GM19467 (cell line): ENCODE measurements around the gene LGMN.
"Not testable (repeated sequence)": the region's sequence is repeated elsewhere in the genome, so short reads cannot be mapped to it uniquely, and the experiment has no call there.

ENCODE experiments used
- ATAC-seq: cut with Tn5 transposase; IDR thresholded peaks from one replicate; pipeline ENCODE4 v1.9.1; 2021; ENCODE audit warnings: mild to moderate bottlenecking, moderate library complexity; ENCODE audit not compliant: unreplicated experiment

LGMN gene

DNA sequence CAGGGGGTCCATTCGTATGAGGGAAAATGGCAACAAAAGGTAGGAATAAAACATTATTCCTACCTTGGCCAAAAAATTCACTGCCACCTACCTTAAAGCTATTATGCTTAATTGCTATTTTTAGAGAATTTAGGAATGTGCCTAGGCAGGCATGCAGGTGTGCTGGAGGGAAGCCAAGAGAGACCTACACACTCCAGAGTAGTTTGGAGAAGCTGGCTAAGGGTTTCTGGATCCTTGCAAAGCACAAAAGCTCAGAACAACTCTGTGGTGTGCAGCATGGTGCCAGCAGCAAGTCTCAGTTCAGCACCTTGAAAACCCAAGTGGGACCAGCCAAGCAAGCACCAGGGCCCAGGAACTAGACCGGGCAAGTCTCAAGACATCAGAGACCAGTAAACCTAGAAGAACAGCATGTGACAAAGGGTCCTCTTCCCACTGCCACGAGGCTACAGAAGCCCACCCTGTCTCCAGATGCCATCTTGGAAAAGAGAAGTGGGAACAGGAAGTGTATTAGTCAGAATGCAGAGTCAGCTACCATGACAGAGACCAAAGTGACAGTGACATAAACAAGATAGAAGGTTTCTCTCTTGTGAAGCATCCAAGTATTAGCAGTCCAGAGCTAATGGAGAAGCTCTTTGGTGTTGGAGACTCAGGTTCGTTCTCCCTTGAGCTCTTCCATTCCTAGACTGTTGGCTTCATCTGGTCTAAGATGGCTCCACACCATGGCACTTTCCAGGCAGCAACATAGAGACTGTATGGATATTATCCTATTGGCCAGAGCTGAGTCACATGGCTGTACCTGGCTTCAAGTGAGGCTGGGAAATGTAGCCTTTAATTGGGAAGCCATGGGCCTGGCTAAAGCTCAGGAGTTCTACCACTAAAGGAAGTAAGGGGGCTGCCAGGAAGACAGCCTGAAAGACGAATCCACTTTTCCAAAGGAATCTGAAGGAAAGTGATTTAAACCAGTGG lies 15.5 kb upstream of the LGMN start:
- ATAC-seq = not testable (repeated sequence)

DNA sequence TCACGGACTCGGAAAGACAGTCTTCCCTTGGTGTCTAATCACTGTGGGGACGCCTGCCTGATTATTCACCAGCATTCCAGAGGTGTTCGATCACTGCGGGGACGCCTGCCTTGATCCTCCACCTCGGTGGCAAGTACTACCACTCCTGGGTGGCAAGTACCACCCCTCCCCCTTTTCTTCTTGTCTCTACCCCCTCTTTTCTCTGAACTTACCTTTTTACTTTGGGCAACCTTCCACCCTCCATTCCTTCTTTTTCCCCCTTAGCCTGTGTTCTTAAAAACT lies 12.0 kb upstream of the LGMN start:
- no peak for ATAC-seq

DNA sequence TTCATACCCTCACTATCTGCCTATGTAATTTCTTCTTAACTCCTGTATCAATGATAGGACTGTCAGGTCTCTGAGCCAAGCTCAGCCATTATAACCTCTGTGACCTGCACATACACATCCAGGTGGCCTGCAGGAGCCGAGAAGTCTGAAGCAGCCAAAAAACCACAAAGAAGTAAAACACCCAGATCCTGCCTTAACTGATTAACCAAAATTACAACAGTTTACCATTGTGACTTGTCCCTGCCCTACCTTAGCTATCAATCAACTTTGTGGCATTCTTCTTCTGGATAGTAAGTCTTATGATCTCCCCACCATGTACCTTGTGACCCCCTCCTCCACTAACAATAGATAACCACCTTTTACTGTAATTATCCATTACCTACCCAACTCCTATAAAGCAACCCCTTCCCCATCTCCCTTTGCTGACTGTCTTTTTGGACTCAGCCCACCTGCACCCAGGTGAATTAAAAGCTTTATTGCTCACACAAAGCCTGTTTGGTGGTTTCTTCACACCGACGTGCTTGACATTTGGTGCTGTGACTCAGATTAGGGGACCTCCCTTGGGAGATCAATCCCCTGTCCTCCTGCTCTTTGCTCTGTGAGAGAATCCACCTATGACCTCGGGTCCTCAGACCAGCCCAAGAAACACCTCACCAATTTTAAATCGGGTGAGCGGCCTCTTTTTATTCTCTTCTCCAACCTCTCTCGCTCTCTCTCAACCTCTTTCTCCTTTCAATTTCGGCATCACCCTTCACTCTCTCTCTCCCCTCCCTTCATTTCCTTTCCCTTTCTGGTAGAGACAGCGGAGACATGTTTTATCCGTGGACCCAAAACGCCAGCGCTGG lies 11.5 kb upstream of the LGMN start:
- ATAC-seq = no peak

DNA sequence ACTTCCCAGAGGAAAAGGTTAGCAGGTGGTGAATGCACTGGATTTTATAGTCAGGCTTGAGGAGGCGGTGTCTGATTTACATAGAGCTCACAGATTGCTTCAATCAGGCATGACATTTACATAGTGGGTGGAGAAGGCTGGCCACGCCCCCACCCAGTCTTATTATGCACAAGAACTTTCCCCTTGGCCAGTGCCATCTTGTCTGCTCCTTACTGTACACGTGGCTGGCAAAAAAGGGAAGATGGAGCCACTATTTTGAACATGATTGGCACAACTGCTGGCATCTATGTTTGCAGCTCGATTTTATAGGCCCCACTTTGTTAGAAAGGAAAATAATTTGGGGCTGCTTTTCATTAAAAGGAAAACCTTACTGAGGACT lies 10.9 kb upstream of the LGMN start:
- no peak for ATAC-seq

DNA sequence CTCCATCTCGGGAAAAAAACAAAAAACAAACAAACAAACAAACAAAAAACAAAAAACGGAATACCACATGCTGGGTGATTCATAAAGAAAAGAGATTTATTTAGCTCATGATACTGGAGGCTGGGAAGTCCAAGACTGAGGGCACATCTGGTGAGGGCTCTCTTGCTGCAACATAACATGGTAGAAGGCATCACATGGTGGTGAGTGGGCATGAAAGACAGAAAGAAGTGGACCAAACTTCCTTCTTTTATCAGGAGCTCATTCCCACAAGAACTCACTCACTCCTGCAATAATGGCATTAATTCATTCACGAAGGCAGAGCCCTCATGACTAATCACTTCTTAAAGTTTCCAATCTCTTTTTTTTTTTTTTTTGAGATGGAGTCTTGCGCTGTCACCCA lies 8.0 kb upstream of the LGMN start:
- ATAC-seq = no peak

DNA sequence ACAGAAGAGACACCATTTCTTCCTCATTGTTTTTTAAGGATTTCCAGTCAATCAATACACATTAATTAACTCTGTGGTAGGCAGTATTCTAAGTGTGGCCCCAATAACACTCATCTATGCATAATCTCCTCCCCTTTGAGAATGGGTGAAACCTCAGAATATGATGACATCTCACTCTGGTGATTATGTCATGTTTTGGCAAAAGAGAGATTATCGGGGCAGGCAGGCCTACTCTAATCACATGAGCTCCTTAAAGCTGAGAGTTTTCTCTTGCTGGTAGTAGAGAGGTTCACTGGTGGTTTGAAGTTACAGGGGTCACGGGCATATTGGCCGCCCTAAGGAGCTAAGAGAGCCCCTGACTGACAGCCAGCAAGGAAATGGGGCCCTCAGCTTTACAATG lies 7.1 kb upstream of the LGMN start:
- no peak for ATAC-seq

DNA sequence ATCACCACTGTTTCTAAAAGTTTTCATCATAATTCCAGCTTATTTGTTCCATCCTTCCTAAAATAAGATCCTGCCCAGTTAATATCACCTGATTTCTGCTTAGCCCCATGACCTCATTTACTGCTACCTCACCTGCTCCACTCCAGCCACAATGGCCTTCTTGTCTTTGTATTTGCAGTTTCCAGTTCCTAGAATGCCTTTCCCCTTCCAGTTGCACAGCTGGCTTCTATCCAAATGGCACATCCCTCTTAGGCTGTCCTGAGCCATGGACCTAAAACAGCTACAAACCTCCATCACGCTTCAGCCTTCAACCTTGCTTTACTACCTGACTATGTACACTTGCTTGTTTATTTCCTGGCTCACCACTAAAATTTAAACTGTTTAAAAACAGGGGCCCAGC lies 6.5 kb upstream of the LGMN start:
- no peak for ATAC-seq

DNA sequence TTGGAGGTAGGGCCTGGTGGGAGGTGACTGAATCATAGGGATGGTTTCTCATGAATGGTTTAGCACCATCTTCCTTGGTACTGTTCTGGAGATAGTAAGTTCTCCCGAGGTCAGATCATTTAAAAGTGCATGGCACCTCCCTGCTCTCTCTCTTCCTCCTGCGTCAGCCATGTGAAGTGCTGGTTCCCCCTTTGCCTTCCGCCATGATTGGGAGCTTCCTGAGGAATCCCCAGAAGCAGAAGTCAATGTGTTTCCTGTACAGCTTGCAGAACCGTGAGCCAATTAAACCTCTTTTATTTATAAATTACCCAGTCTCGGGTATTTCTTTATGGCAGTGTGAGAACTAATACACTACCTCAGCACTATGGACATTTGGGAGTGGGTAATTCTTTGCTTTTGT lies 4.8 kb upstream of the LGMN start:
- no peak for ATAC-seq

DNA sequence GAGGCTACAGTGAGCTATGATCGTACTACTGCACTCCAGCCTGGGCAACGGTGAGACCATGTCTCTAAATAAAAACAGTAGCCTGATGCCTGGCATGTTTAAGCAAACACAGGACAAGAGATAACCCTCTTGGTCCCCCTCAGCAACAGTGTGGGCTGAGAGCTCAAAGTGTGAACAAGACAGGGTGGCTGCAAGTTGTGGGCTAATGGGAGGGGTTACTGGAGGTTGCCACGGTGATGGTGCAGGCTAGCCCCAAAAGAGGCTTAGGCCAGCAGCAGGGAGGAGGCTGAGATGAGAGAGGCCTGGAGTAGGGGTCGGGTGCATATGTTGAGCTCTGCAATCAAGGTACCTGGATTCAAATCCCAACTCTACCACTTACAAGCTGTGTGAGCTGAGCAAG lies 3.4 kb upstream of the LGMN start:
- ATAC-seq = no peak

DNA sequence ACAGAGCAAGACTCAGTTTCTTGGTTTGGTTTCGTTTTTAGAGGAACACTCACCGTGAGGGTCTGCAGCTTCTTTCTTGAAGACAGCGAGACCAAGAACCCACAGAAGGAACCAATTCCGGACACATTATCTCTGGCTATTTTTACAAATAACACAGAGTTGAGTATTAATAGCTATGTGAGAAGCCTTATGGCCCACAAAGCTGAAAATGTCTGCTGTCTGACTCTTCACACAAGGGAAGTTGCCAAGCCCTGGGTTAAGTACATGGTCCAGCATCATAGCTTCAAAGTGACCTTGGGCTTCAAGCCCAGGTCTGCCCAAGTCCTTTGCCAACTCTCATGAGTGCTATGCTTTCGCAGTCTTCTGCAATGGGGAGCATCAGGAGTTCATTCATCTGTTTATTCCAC lies 2.6 kb upstream of the LGMN start:
- ATAC-seq = no peak

DNA sequence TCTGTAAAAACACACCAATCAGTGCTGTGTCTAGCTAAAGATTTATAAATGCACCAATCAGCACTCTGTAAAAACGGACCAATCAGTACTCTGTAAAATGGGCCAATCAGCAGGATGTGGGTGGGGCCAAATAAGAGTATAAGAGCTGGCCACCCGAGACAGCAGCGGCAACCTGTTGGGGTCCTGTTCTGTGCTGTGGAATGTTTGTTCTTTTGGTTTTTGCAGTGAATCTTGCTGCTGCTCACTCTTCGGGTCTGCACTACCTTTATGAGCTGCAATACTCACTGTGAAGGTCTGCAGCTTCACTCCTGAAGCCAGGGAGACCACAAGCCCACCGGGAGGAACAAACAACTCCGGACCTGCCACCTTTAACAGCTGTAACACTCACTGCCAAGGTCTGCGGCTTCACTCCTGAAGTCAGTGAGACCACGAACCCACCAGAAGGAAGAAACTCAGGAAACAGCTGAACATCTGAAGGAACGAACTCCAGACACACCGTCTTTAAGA lies 1.8 kb upstream of the LGMN start:
- ATAC-seq = not testable (repeated sequence)

DNA sequence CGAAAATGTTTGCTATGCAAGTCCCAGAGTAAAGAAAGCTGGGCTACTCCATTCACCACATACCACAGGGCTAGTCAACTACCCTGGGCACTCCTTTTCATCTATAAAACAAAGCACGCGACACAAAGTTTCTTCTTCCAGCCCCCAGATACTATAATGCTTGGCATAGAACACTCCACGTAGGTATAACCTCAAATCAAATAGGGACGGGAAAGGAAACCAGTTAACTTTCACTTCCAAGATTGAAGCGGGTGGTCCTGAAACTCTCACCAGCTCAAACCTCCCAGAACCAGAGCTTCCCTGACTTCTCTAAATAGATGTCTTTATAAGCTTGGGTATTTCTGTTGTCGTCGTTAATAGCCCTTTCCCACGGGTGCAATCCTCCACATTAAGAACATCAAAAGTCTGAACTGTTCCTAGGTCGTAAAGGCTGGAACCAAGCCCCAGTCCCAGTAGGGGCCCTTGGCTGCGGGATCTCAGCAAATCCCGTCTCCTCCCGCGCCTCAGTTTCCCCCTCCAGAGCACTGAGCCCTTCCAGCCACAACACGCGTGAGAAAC lies 647 bp downstream of the LGMN start:
- peak; percentile 5 for ATAC-seq

DNA sequence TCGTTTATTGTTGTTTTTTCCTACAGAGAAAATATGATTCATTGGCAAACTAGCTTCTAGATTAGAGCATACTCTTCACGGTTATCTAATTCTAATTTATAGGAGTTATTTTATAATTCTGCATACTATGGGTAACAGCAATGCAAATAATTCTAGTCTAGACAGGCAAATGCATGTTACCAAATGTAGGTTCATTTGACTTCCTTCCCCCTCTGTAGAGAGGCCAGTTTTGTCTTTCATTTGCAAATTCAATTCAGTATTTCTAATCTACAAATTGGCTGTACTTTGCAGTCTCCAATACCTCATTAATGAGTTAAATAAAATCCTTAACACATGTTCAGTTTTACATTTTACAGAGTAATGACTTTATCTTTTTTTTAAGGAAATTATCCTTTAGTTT lies 4.2 kb downstream of the LGMN start:
- no peak for ATAC-seq

DNA sequence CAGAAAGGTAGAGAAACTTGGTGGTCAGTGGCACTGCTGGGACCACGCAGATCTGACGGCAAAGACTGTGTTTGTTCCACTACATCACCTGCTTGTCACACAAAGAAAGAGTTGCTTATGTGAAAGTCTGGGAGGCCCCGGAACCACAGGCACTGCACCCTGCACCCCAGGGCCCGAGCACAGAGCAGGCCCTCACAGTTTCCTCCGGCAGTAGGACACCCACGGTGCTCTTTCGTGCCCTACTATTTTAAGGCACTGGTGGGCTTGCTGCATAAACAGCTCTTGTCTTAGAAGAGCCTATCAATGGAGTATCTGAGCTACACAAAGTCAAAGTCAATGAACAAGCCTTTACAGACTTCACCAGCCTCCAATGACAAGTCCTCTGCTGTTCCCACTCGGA lies 8.0 kb downstream of the LGMN start:
- ATAC-seq = no peak

DNA sequence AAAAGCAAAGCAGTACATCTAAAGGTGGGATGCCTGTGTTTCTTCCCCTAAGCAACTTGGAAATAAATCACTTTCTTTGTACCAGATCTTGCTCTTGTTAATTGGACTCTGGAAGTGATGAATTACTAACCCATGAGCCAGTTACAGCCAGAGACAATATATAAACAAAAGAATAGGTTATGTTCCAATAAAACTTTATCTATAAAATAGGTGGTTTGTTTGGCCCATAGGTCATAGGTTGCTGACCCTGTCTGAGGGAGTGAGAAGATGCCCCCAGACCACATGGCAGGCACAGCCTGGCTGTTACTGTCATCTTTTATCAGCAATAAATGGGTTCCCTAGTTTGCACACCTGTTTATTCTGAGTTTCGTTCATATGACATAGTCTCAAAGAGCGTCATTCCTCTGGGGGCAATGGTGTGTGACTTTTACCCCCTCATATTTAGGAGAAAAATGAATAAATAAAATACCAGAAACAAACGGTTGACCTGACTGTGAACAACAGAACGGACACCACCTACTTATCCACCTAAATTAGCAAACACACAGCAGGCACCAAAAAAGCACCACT lies 10.7 kb downstream of the LGMN start:
- ATAC-seq = no peak

DNA sequence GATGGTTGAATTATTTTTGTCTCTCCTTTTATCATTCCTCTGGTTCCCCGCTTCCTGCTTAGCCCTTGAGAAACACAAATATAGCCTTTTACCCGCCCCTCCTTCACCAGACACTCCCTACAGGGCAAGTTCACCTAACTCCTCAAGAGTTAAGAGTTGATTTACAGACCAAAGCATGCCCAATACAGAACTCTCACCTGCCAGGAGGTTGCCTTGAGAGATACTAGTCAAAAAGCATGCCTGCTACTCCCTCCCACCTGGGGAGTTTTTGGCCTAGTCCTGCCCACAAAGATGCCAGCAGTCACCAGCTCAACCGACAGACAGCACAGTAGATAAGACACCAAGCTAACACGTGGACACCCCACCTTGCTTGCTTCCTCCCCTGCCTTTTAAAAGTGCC lies 11.2 kb downstream of the LGMN start:
- no peak for ATAC-seq

DNA sequence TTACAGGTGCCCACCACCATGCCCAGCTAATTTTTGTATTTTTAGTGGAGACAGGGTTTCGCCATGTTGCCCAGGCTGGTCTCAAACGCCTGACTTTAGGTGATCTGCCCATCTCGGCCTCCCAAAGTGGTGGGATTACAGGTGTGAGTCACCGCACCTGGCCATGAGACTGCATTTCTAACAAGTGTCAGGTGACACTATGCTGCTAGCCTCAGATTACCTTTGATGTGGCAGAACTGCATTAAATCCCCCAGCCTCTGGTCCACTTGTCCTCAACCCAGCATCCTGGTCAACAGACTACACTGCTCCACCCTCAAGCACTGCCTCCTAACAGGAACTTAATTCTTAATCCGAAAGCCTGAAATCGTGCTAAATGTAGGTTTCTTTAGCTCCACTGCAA lies 13.1 kb downstream of the LGMN start:
- ATAC-seq = no peak

DNA sequence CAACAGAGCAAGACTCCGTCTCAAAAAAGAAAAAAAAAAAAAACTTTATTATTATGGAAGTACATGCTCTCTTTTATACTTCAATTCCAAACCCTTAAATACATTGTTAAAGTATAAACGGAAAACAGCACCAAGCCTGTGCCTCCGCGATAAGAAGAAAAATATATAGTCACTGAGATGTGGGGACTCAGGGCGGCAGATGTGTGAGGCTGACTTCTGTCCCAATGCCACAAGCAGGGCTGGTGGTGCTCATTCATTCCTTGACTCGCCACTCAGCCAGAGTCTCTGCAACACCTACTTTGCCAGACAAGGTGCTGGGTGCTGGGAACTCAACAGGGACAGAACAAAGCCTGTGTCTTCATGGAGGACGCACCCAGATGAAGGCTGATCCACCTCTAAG lies 13.8 kb downstream of the LGMN start:
- ATAC-seq = no peak

DNA sequence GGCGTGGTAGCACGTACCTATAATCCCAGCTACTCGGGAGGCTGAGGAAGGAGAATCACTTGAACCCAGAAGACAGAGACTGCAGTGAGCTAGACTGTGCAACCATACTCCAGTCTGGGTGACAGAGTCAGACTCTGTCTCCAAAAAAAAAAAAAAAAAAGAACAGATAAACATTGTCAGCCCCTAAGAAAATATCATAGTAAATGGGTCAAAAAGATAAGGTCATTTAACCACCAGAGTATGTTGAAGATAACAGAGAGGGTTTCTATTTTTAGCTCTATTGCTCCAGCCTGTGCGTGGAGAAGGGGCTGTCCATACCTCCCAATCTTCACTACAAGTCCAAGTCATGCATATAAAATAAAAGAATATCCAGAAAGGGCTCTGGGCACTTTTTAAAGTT lies 15.4 kb downstream of the LGMN start:
- no peak for ATAC-seq

DNA sequence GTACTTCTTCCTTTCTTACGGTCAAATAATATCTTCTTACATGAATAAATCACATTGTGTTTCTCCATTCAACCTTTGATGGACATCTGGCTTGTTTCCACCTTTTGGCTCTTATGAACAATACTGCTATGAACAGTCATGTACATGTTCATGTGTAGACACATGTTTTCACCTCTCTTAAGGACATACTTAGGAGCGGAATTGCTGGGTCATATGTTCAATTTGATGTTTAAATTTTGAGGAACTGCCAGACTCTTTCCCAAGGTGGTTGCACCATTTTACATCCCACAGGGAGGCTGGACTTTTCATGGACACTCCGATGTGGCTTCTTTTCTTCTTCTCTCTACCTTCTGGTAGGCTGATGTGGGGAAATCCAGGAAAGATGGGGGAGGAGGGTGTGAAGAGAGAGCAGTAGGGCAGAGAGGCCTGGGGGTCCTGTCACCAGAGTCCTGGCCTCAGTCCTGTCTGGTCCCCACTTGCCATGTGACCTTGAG lies 16.8 kb downstream of the LGMN start:
- ATAC-seq = no peak

DNA sequence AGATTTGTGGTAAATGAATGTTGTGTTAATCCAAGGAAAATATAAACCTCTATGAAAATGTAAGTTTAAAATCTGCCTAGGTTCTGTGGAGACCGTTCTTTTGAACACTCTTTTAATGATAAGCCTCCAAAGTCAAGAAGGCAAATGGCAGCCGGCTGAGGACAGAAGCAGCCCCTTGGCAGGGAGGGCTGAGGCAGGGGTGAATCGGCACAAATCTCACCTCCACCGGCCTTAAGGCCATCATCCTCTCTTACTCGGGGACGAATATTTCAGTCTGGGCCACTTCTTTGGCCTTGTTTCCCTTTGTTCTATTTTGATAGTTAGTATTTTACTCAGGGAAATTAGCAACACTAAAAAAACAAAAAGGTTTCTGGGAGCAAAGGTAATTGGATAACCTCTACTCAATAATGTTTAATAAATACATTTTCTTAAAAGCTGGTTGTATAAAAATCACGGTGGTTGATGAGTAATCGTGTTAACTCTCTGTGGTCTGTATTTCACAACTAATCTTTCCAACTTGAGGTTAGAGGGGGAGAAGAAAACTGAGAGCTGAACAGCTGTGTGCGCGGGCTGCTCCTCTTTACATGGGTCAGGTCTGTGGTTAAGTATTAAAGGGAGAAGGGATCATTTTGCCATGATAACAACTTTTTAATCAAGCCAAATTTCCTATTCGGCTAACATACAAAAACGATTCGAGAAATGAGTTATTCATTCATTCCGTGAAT lies 18.6 kb downstream of the LGMN start:
- ATAC-seq = peak; percentile 74
